DMS153 treated with DMSO at 0.1 percent for 48 hours (cell line): ENCODE data around the gene TMEM45A.
A peak's percentile ranks its signal among the peaks of the same experiment; 100 is the strongest.
"Not testable (repeated sequence)": the region's sequence is repeated elsewhere in the genome, so short reads cannot be mapped to it uniquely, and the experiment has no call there.

Source experiments
- DNase-seq: peaks from one replicate; lab custom pipeline; 2025; ENCODE audit not compliant: unreplicated experiment; lab: John Stamatoyannopoulos, UW

Gene TMEM45A

DNA sequence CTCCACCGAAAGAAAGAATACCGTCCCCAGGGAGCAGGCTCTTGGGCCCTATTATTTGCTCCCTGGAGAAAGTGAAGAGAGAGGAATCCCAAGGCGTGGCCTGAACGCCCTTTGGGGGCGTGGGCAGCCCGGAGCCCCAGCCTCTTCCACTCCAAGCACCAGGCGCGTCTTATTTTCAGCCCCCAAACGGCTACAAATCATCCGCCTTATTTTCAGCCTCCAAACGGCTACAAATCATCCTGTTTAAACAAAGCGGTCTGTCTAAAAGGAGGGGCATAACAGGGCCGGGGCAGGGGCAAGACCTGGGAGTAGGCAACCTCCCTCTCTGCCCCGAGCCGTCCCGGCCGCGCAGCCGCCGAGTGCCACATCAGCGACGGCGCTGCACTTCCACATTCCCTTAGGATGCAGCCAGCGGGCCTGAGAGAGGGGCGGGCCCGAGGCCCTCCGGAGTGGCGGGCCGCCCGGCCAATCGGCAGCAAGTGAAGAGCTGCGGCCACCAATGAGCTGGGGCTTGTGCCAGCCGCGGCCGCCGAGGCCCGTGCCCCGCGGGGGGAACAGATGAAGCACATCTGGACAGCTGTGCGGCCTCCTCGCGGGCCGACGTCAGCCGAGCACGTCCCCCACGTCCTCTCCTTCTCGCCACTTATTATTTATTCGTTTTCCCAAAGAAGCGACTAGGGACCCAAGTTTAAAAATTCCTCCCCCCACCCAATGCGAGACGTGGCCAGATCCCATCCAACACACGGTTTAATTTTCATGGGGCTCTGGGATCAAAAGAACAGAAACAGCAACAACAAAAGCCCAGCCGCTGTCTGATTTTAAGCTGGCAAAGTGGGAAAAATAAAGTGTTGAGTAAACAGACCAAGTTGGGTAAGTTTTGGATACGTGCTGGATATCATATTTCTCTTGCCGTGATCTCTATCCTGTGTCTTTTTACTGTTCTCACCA is at the start of gene TMEM45A:
Gene TMEM45A (plus strand): TSS at position 561 of the 948 bp plus-strand sequence. CDS start 62,593 bp downstream, outside the sequence.
- peak; percentile 91 for DNase-seq

DNA sequence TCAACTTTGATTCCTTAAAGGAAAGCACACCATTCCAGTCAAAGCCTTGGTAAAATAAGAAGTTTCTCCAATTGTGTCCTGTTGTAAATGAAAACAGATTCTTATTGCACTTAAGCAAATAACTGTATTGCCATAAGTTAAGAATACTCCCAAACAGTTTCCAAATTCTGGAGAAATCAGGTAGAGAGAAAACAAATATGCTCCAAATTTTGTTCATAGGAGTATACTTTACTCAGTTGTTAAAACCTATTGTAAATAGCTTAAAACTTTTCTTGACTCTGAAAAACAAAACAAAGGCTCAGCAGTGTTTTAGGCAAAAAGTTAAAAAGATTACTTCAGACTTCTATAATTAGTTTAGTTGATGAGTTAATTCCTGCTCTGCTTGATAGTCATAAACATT is 48.7 kb upstream of the TMEM45A start:
- no peak for DNase-seq

- DNase-seq: not testable (repeated sequence)
These were observed 45.4 kb upstream of the TMEM45A start for GRCh38 chr3:100447067-100447466.

GRCh38 chr3:100448079-100448478 is 44.3 kb upstream of the TMEM45A start:
- no peak for DNase-seq

DNA sequence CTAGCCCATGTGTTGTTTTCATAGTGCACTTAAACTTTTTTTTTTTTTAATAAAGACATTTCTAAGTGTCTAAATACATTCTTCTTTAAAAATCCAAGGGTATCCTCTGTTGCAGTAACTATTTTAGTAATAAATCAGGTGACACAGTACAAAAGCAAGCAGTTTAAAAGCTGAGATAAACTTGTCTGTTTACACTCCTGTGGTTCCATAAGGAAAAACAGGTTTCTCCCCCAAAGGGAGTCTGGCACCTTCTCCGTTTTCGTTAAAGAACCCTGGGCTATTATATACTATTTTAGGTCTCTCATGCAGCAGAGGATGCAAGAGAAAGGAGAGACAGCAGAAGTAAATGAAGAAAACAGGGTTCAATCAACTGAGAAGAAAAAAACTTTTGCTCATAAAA is 43.2 kb upstream of the TMEM45A start:
- DNase-seq: no peak

- DNase-seq: no peak
These were observed 37.7 kb upstream of the TMEM45A start for GRCh38 chr3:100454677-100455076.

DNA sequence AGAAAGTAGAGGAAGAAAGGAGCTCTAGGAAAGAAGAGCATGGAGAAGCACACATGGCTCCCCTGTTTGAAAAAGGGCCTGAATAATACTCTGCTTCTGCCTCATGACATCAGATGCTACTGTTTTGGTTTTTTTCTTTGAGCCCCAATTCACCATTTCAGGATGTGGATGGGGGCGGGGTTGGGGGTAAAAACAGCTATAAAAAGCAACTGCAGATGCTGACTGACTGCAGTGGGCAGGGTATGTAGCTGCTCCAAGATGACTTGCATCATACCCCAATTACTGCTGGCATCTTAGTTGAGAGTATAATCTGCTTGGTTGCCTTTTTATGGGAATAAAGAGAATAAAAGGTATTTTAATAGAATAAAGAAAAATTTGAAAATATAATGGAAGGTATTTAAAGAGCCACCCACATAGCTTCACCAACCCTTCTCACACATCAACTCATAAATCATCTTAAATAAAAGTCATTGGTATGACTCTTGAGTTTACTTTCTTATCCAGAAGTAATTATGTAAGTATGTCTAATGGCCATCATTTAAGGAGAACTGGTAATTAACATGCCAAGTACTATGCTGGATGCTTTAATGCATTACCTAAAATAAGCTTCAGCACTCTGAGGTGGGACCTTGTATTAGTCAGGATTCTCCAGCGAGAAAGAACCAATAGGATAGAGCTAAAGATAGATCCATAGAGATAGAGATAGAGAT is 36.4 kb upstream of the TMEM45A start:
- DNase-seq: no peak

DNA sequence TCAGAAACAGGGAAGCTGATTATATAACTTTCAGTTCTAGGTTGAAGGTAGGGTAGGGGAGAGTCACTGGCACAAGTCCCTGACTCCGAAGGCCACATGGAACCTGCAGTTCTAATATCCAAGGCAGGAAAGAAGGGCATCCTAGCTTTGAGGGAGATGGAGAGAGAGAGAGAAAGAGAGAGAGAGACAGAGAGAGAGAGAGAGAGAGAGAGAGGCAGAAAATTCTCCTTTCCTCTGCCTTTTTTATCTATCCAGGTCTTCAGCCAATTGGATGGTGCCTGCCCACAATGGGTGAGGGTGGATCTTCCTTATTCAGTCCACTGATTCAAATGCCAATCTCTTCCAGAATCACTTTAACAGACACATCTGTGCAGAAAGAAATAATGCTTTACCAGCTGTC is 35.7 kb upstream of the TMEM45A start:
- DNase-seq: no peak

DNA sequence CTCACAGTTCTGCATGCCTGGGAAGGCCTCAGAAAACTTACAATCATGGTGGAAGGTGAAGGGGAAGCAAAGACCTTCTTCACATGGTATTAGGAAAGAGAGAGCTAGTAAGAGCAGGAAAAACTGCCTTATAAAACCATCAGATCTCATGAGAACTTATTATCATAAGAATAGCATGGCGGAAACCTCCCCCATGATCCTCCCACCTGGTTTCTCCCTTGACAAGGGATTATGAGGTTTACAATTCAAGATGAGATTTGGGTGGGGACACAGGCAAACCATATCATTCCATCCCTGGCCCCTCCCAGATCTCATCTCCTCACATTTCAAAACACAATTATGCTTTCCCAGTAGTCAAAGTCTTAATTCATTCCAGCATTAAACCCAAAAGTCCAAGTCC is 34.6 kb upstream of the TMEM45A start:
- DNase-seq: no peak

- no peak for DNase-seq
These were observed 33.6 kb upstream of the TMEM45A start for GRCh38 chr3:100458814-100459213.

DNA sequence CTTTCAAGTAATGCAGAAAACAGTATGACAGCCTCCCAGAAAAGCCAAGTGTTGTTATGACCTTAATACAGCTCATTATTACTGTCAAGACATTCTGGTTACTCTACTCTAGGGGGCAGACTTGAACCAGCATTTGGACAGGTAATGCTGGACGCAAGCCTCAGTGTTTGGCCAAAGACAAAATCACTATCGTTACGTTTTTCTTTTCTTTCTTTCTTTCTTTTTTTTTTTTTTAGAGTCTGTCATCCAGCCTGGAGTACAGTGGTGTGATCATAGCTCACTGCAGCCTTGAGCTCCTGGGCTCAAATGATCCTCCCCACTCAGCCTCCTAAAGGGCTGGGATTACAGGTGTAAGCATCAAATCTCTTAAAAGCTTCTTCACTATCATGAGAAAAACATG is 29.4 kb upstream of the TMEM45A start:
- DNase-seq: peak; percentile 13

GRCh38 chr3:100463646-100464155 is 28.7 kb upstream of the TMEM45A start:
- no peak for DNase-seq

DNA sequence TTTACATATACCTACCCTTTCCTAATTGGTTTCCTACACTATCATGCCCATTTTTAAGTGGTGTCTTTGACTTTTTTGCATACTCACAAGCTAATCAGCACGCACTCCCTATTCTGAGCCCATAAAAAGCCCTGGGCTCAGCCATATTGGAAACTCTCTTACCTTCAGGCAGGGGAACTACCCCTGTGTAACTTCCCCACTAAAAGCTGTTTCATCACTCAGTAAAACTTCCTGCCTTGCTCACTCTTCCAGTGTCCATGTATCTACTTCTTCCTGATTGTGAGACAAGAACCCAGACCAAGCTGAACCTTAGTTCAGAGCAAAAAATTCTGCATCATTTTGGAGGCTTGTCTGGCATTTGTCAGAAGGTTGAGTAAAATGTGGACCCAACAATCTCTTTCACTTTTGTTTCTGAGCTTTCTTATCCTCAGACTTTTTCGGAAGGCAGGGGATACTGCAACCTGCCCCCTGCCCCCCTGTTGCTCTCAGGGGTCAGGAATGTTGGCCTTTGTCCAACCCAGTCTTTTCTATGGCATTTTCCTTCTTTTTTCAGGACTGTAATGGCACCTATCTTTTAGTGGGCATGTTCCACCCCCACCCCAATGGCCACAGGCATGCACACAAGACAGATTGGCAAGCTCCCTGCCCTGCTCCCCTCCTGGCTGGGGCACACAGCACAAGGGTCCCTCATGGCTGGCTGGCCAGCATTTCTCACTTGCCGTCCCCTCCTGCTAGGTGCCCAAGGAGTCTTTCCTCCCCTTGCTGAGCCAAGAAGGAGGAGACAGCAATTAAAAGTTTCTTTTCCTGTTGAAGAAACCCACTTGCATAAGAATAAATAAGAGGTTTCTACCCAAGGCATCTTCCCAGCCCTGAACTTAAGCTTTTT is 26.3 kb upstream of the TMEM45A start:
- no peak for DNase-seq

GRCh38 chr3:100467133-100467532 is 25.3 kb upstream of the TMEM45A start:
- DNase-seq: no peak

DNA sequence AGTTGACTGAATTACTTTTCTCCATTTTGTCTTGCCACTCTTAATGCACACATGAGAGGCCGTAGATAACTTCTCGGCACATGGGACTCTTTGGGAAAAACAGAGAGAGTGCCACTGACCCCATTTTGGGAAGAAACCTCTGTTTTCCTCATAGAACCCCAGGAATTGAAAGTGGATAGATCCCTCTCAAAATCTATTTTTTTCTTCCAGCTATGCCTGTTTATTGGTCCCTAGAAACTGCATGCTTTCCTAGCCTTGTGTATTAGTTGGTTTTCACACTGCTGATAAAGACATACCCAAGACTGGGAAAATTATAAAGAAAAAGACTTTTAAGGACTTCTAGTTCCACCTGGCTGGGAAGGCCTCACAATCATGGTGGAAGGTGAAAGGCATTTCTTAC is 23.7 kb upstream of the TMEM45A start:
- DNase-seq: no peak

- DNase-seq: no peak
These were observed 21.5 kb upstream of the TMEM45A start for GRCh38 chr3:100470951-100471350.

- no peak for DNase-seq
These were observed 21.0 kb upstream of the TMEM45A start for GRCh38 chr3:100471444-100471843.

DNA sequence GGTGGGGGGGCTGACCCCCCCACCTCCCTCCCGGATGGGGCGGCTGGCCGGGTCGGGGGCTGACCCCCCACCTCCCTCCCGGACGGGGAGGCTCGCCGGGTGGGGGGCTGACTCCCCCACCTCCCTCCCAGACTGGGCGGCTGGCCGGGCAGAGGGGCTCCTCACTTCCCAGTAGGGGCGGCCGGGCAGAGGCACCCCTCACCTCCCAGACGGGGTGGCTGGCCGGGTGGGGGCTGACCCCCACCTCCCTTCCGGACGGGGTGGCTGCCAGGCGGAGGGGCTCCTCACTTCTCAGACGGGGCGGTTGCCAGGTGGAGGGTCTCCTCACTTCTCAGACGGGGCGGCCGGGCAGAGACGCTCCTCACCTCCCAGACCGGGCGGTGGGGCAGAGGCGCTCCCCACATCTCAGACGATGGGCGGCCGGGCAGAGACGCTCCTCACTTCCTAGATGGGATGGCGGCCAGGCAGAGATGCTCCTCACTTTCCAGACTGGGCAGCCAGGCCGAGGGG is 14.5 kb upstream of the TMEM45A start:
- not testable (repeated sequence) for DNase-seq

GRCh38 chr3:100478521-100478920 is 13.9 kb upstream of the TMEM45A start:
- DNase-seq: not testable (repeated sequence)

DNA sequence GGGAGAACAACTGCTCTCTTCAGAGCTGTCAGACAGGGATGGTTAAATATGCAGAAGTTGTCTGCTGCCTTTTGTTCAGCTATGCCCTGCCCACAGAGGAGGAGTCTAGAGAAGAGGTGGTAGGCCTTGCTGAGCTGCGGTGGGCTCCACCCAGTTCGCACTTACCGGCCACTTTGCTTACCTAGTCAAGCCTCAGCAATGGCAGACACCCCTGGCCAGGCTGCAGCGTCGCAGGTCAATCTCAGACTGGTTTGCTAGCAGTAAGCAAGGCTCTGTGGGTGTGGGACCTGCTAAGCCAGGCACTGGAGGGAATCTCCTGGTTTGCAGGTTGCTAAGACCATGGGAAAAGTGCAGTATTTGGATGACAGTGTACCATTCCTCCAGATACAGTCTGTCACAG is 12.3 kb upstream of the TMEM45A start:
- DNase-seq: no peak

DNA sequence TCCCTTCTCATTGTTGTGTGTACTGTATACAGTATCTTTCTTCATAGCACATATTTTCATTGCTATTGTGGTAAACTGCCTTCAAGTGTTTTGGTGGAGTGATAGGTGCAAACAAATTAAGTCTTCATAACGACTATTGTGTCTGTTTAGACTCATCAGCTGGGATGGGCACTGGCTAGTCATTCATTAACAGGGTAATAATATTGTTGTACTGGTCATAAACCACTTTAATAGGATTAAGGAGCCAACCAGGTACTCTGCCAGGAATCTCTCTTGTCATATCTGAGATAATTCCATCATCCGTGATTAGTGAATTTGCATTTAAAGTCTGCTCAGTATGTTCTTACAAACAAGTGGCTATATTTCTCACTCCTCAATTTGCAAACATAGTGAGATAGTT is 10.2 kb upstream of the TMEM45A start:
- DNase-seq: no peak
